GM19238 (cell line): ENCODE data around the gene AIFM1.

ENCODE experiments used
- DNase-seq: peaks from one replicate; pipeline ENCODE4 v3.0.0; 2011; ENCODE audit warnings: low spot score; ENCODE audit not compliant: insufficient read length

The AIFM1 gene

DNA sequence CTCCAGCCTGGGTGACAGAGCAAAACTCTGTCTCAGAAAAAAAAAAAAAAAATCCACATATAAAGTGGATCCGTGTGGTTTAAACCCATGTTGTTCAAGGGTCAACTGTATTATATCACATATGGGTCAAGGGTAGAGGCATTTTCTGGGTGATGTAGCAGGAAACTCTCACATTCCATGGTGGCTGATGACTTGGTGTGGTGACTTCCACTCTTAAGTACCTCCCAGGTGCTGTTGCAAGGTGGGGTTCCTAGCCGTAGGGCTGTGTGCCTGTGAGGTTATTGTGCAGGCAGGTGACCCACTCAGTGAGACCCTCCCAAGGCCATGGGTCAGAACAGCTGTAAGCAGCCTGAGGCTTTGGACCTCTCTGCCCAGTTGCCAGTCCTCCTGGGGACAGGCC, 72.4 kb downstream of the AIFM1 start:
- DNase-seq = no peak

DNA sequence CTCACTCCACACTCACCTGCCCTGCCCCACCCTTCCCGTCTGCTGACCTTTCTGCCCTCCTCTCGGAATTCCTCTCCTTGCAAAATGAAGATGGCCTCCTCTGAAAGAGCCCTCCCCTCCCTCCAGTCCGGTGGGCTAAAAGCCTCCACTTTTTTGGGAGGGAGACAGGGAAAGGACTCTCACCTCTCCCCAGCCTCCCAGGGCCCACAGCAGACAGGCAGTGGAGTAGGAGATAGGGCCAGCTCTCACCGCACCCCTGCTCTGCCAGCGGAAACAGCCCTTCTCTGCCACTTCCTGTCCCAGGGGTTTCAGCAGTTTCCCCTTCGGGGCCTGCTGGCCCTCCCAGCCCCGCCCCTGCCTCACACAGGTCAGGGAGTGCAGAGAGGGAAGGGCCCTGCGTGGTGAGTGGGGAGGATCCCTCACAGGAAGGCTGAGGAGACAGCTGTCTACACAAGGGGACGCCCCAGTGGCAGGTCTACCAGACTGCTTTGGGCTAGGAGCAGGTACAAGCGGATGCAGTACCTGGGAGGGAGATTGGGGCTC, 73.6 kb downstream of the AIFM1 start:
- peak; percentile 84 for DNase-seq

DNA sequence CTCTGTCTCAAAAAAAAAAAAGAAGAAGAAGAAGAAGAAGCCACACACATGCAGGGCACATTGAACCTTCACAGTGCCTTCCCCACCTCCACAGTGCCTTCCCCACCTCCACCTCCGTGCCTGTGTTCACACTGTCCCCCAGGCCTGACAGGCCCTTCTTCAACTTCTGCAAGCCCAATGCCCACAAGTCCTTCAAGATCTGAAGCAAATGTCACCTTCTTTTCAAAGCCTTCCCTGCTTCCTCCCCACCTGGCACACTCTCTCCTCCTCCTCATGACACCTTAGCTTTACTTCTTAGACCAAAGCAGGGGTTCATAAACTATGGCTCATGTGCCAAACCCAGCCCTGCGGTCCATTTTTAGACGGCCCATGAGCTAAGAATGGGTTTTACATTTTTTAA, 75.3 kb downstream of the AIFM1 start:
- no peak for DNase-seq

DNA sequence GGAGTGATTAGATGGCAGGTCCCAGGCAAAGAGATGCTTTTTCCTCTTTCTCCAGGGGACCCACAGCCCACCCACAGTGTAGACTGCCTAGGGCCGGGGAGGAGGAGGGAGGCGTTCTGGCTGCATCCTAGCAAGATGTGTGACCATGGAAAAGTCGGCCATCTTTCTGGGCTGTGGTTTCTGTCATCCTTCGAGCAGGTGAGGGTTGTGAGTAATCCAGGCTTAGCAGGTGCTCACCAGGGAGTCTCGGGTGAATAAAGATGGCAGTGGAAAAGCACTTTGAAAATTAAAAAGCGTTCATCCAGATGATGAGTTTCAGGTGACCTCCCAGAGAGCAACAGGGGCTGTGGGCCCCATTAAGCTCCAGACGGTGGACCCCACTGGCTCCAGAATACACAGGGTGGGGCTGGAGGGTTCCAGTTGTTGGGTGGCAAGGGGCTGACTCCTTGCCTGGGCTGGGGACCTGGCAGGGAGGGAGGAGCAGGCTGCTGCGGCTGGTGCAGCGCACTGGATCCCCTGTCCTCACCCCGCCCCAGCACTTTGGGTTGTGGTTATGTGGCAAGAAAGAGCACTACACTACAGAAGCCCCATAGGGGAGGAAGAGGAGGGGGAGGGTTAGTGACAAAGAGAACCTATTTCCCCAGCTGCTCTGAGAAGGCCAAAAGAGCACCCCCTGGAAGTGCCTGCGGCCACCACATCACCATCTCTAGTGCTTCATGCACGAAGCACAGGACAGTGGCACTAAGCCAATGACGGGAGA, 79.0 kb downstream of the AIFM1 start:
- DNase-seq = no peak

DNA sequence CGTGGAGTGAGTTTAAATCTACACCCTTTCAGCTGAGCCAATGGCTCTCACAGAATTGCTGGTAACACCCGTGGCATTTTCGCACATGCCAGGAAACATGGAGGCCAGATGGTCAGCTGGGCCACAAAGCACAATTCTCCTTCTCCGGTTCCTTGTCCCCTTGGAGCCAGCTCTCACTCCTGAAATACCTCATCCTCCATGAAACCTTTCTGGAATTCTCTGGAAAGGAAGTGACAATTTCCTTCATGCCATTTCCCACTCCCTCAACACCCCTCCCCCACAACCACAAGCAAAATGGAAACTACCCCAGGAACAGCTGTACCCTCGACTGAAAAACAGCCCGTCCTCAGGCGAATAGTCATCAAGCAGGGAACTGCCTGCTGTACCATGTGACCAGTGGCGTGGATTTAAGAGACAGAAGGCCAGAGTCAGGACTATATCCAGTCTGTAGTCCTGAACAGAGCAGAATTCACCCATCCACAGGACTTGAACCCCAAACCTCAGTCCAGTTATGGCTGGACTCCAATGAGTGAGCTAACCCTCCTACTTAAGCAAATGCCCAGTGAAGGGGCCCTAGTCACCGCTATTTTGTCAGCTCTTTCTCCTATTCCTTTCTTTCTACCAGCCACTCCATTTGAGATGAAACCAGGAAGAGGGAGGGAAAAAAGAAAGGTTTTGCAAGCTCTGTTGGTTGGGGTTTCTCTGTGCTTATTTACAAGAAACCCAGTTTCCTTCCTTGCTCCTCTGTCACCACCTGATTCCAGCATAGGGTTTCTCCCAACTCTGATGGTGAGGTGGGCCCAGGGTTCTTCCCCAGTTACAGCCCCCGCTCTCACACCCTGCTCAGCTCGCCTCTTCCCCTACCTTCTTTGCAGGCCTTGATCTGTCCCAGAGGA, 79.8 kb downstream of the AIFM1 start:
- no peak for DNase-seq

DNA sequence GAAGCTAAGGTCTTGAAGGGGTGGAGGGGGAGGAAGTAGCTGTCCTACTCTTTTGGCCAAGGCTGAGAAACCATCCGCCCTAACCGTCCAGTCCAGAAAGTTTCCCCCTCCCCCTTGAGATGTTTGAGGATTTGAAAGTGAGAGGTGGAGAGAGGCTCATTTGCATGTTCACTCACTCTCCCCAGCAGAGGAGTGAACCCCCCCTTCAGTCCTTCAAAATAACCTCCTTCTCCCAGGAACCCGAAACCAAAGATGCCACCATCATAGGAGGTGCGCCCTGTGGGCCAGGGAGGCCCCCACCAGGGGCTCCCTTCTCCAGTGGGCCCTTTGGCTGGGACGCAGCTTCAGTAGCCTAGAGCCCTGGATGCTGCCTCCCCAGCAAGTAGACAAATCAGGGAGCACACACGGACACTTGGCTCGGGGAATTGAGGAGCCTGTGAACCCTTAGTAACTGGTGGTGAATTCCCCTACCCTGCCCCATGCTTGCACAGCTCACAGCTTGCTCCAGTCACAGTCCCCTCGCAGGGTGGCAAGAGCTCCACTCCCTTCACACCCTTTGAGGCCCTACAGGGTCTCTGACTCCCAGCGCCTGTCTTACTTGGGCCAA, 80.9 kb downstream of the AIFM1 start:
- DNase-seq = no peak

DNA sequence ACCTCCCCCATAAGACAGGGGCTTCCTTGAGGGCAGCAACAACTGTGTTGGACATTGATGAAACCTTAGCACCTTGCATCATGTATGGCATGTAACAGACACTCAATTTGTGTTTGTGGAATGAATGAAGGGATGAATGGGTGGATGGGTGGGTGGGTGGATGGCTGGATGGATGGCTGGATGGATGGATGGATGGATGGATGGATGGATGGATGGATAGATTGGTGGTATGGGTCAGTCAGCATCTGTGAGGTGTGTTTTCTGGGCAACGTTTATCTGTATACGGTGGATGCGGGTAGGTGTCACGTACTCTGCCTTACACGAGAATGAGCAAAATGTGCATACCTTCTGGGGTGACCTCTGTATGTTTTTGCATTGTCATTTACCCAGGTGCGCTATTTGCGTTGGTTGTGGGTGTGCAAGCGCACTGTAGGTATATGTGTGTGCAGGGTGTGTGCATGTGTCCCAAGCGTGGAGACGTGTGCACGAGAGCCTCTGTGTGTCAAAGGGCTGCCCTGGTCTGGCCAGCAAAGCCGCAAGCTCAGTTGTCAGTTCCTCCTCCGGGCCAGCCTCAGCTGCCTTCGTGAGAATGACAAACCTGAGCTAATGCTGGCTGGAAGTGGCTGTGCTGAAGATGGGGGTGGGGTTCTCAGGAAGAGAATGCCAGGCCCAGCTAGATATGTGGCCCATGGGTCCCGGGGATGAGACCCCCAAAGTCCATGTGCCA, 81.8 kb downstream of the AIFM1 start:
- DNase-seq = peak; percentile 32

DNA sequence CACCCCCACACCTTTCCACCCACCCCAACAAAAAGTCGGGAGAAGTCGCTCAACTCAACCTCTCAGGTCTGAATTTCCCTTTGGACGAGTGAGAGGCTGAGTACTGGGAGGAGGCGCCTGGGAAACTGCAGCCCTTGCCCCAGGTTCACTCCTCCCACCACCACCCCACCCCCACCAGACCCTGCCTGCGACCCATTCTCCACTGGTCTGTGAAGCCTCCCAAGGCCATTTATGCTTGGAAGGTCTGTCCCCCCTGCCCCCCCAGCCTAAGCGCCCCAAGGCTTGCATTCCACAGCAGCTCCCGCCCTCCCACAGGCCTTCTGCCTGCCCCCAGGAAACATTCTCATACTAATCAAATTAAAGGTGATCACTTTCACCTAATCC, 82.5 kb downstream of the AIFM1 start:
- DNase-seq = no peak

DNA sequence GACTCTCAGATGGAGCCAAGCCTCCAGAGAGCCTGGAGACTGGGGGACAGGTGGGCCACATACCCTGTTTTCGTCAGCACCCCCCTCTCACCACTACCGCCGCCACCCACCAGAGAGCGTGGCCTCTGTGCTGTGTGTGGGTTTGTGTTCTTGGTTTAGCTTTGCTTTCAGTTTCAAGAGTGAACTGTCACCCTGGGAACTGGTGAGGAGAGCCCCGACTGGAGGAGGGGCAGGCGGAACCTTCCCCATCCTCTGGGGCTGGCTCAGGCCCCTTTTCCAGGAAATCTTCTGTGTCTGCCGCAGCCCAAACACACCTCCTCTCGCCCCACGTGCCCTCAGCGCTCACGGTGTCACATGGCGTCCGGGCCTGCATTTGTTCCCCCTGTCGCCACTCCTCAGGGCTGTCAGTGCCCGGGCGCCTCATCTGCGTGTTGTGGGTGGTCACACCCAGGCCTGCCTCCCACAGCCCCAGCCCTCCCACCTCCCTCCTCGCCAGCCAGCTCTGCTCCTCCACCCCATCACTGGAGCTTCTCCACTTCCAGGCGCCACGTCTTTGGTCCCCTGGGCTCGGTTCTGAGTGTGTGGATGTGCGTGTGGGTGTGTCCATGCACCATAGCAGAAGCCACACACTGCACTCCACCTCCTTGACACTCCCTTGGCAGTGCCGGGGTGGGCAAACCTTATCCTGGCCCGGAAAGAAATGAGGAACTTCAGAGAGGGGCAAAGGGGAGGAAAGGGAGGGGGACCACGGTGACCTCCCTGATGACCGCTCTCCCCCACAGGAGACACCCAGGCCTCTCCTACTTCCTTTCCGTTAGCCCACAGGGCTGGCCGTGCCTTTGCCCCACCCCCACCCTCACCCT, 83.2 kb downstream of the AIFM1 start:
- peak; percentile 58 for DNase-seq

DNA sequence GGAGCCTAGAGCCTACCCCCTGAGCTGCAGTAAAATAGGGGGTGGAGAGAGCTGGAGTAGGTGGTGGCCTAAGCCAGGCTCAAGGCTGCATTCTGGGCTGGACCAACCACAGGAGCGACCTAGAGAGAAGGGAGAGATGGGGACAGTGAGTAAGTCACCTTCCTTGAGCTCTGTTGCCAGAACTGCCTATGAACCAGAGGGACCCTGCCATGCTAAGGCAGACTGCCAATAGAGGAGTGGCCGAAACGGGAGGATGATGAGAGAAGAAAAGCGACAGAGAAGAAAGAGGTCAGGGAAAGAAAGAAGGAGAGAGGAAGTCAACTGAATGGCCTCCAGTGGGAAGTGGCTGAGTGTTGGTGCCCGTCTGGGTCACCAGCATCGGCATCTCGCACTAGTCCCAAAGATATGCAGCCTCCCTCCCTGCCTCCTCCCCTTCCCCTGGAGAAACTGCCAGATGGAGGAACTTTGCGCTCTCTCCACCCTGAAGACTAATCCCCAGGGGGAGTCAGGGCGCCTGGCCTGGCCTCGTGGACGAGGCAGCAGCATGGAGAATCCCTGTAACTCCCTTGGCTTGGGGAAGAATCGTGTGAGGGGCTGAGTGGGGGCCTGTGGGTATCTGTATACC, 84.1 kb downstream of the AIFM1 start:
- no peak for DNase-seq

DNA sequence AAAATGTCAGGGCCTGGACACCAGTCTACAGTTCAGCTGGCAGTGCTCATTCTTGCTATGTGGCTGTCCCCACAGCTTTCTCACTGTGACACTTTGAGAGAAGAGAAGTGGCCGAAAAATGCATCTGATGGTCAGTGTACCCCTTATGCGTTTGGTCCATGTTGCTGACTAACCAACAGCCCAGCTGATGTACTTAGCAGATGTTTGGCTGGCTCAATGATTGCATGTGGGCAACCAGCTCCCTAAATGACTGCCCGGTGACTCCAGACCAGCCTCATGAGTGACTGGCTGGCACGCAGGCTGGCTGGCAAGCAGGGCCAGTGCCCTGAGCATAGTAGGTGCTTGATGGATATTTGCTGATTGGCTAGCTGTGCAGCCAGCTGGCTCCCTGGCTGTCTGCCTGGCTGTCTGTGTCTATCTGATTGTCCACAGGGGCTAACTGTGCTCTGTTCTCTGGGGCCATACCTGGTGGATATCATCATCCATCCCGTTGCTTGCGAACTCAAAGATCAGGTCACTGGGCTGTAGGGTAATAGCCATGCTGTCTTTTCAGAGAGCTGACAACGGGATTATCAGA, 84.8 kb downstream of the AIFM1 start:
- DNase-seq = no peak

DNA sequence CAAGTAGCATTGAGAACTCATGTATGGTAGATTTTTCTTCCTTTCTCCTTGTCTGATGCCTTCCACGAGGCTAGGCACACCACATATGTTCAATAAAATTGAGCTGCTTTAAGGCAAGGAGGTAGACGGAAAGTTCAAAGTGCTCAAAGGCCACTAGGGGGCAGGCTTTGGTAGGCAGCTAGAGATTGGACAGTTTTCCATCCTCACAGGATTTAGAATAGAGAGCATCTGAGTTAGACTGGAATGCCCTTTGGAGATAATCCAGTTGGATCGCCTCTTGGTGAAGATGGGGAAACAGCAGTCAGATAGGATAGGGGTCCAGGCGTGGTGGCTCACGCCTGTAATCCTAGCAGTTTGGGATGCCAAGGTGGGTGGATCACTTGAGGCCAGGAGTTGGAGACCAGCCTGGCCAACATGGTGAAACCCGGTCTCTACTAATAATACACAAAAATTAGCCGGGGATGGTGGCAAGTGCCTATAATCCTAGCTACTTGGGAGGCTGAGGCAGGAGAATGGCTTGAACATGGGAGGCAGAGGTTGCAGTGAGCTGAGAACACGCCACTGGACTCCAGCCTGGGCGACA, 85.7 kb downstream of the AIFM1 start:
- DNase-seq = peak; percentile 46
